Limb (tissue), 2 donors: ENCODE results near the gene CRY2.

Experiments used
- DNase-seq, 2 donors: peaks; one replicate each; pipeline ENCODE4 v3.0.0-alpha.2; 2016; ENCODE audit errors: extremely low spot score in 2 of 2

The CRY2 gene

GRCh38 chr11:45929486-45930030 lies 82.3 kb downstream of the CRY2 start:
- DNase-seq: no peak

DNA sequence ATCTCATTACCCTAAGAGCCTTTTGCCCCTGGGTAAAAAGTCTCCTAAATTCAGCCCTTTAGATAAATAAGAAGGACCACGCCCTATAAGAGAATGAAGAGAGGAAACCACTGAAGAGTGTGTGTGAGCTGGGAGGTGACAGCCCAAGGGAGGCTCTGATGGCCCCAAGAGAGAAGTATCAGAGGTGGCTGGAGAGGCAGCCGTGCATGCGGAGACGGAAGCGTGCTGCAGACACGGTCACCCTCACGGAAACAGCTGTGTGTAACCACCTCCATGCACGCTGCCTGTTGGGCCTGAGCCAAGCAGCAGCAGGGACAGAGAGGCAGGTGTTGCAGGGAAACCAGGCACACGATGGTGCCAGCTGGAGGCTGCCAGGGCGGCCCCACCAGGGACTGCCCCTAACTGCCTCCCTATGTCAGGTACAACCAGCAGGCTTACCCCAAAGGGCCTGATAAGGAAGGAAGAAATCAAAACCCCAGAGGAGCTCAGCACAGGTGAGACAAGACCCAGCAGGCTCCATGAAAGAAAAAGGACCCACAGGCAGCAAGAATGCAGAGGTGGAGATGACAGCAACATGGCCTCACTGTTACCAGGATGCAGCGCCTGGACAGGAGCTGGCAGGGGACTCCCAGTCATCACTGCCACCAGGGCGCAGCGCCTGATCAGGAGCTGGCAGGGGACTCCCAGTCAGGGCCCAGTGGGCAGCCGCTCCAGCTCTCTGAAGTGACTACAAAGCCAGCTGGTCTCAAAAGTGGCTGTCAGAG lies 82.9 kb downstream of the CRY2 start:
- DNase-seq: peak in 1 of 2 donors; percentile 32

GRCh38 chr11:45930951-45931570 lies 83.8 kb downstream of the CRY2 start:
- DNase-seq: no peak

- no peak for DNase-seq
Observed at GRCh38 chr11:45931739-45932138, 84.5 kb downstream of the CRY2 start.

GRCh38 chr11:45932217-45932616 lies 84.9 kb downstream of the CRY2 start:
- no peak for DNase-seq
